BJ (cell line): ENCODE results near the gene POLE. TPM values are rescaled to one million over a fixed set of nuclear protein-coding genes. Genes with fewer than 3 reads are reported as not detected.

Experiments
- CTCF ChIA-PET: fragments of 350-600 bp; formaldehyde crosslinking; extraction: SDS; loops from one replicate; lab custom pipeline; 2021; ENCODE audit warnings: antibody characterized with exemption, inconsistent platforms; lab: Yijun Ruan, JAX
- POLR2A ChIA-PET: fragments of 300-600 bp; sonication (Branson Sonifier 250); formaldehyde crosslinking; extraction: SDS; loops from one replicate; lab custom pipeline; 2021; ENCODE audit warnings: antibody characterized with exemption; lab: Charles Lee
- DNase-seq: peaks from one replicate; pipeline ENCODE4 v3.0.0-alpha.2; 2011; ENCODE audit warnings: low read depth
- H3K27me3 ChIP-seq: 2 replicates; pipeline ENCODE4 v1.6.0; 2011; ENCODE audit warnings: low read length; ENCODE audit not compliant: control insufficient read depth, insufficient read depth
- H3K36me3 ChIP-seq: 2 replicates; pipeline ENCODE4 v1.5.1; 2011; ENCODE audit warnings: low read length; ENCODE audit not compliant: control insufficient read depth, insufficient read depth
- H3K4me3 ChIP-seq: 2 replicates; pipeline ENCODE4 v1.5.1; 2011; ENCODE audit warnings: low read depth, mild to moderate bottlenecking, control low read depth, low read length
- polyA plus RNA-seq: library from polyadenylated mRNA; depleted of rRNA; stranded (reverse); fragments of >200 nt; gene quantifications from 2 replicates; pipeline ENCODE4 v1.2.3, GENCODE V29; 2011
- TF ChIP-seq, protein P1 (sequence below): IDR thresholded peaks from 2 replicates; pipeline ENCODE4 v1.5.1; 2011; ENCODE audit warnings: low read depth, mild to moderate bottlenecking, control low read depth, inconsistent platforms, low read length, moderate library complexity; ENCODE audit not compliant: insufficient read depth

POLE gene
- polyA plus RNA-seq, 1 experiment = 17.7 TPM

DNA sequence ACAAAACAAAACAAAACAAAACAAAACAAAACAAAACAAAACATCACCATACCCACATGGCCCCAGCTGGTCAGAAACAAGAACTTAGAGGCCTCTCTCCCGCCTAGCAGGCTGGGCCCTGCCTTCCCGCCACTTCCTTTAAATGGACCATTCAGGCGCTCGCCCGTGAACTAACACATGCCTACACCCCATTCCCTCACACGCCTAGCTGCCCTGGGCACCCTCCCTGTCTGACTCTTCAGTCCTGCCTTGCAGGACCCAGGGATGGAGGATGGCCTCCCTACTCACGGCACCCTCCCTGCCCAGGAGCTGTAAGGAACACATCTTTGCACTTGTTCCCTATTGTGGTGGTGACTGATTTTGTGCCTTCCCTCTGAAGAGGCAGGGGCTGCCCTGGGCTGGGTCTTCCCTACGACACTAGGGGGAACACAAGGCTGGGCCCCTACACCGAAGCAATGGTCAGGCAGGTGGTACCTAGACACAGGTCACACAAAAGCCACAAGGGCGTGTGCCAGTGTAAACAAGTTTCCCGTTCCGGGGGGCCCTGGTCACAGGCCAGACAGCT, 47.1 kb downstream of the POLE start:
- ChIA-PET POLR2A (no interaction called here), CTCF (interaction anchor here (1.3 to 2.6 kb wide), 2 partner anchors 39 to 225 kb away, joined by 4 to 26 read pairs; no protein-coding TSS in a partner anchor)
- H3K36me3 ChIP-seq = peaks cover 22% of the 10 kb centered on the region
- TF ChIP-seq, protein P1, sequence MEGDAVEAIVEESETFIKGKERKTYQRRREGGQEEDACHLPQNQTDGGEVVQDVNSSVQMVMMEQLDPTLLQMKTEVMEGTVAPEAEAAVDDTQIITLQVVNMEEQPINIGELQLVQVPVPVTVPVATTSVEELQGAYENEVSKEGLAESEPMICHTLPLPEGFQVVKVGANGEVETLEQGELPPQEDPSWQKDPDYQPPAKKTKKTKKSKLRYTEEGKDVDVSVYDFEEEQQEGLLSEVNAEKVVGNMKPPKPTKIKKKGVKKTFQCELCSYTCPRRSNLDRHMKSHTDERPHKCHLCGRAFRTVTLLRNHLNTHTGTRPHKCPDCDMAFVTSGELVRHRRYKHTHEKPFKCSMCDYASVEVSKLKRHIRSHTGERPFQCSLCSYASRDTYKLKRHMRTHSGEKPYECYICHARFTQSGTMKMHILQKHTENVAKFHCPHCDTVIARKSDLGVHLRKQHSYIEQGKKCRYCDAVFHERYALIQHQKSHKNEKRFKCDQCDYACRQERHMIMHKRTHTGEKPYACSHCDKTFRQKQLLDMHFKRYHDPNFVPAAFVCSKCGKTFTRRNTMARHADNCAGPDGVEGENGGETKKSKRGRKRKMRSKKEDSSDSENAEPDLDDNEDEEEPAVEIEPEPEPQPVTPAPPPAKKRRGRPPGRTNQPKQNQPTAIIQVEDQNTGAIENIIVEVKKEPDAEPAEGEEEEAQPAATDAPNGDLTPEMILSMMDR = no peak
- no peaks in the 10 kb centered on the region for H3K27me3 ChIP-seq
- H3K4me3 ChIP-seq = no peak overlapping the region
- no peak for DNase-seq

DNA sequence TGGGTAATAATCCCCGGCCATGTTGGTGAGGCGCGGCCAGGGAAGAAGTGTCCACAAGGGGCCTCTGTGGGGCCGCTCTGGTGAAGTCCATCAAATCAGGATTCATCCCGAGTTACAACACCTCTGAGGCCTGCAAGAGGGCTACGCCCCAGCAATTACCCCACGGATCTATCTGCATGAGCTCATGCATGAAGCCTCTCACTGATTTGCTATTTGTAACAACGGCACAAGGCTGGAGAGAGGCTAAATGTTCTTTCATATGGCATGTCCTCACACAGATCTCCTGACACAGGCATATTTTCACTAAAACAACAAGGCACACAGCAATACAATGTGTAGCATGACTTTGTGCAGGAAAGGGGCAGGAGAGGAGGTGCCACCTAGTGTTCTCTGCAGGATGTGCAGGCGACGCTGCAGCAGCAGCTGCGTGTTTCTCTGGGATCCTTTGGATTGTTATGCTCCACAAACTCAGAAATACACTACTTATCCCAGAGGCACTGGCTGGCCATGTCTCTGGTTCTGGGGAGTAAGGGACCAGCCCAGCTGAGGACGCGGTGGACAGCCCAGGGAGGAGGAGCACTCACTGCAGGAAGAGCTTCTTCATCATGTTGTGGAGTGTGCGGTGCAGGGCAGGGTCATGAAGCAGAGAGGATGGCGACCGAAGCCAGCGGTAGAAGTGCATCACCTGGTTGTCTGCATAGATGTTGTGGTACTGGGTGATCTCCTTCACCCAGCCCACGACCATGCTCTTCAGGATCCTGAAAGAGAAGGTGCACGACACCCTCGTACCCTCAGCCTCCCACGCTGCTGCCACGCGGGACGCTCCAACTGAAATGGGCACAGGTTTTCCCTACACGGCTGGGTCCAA, 48.4 kb downstream of the POLE start:
- ChIA-PET POLR2A (no interaction called here), CTCF (interaction anchor here (0.6 to 2.6 kb wide), 27 partner anchors 8 to 499 kb away, joined by 3 to 26 read pairs (median 4); no protein-coding TSS in a partner anchor)
- TF ChIP-seq, protein P1 = peak; percentile 88
- Histone ChIP-seq H3K27me3 (no peaks in the 10 kb centered on the region), H3K36me3 (peaks cover 22% of the 10 kb centered on the region), H3K4me3 (no peak overlapping the region)
- peak; percentile 17 for DNase-seq

DNA sequence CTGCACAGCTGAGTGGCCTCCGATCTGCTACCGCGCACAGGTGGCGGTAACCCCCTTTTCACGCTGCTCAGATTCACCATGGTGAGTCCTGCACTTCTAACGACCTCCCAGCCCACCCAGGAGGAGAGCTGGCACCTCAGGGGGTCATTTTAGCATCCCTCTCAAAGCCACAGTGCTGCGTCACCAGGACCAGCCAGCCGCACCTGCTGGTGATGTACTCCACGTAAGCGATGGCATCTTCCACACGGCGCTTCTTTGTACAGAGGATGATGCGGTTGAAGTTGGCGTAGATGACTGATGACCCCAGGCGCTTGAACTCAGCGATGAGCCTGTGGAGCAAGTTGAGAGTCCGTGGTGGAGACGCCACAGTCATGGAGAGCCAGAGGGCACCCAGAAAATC, 49.3 kb downstream of the POLE start:
- Histone ChIP-seq H3K4me3 (no peak overlapping the region), H3K27me3 (no peaks in the 10 kb centered on the region), H3K36me3 (peaks cover 20% of the 10 kb centered on the region)
- POLR2A ChIA-PET = no interaction called here
- CTCF ChIA-PET = interaction anchor here (1.3 to 2.6 kb wide), 9 partner anchors 11 to 223 kb away, joined by 3 to 26 read pairs (median 7); no protein-coding TSS in a partner anchor
- no peak for DNase-seq
- TF ChIP-seq, protein P1 = no peak

DNA sequence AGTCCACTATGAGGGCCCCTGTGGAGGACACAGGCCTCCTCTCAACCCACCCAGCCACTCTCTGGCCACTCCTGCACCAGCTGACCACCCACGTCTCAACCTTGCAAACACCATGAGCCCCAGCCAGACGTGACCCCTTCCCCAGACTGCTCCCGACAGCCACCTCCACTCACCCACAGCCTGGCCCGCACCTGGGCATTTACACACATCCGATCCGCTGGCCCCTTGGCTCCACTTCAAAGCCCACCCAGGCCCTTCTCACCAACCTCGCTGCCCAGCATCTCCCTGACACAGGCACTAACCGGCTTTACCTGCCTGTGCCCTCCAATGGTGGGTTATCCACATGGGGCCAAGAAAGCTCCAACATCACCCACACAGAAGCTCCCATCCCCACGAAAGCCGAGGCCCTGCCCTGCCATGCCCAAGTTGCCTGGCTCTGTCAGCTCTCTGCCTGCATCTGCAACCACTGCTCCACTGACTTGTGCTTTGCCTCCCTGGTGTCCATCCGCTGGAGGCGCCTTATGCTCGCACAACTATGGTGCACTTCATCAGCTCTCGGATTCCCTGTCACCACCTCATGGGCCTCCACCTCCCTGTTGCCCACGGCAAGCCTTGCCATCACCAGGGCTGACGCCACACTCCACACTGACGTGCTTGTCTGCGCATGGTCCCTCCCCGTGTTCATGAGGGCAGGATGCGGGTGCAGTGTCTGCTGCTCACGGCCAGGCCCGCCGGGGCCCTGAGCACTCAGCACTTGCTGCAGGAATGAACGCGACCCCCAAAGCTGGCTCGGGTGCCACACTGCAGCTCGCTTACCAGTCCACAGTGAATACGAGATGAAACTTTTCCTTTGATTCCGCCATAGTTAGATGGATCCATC, 51.8 kb downstream of the POLE start:
- Histone ChIP-seq H3K27me3 (no peaks in the 10 kb centered on the region), H3K4me3 (no peak overlapping the region), H3K36me3 (peaks cover 13% of the 10 kb centered on the region)
- DNase-seq = no peak
- ChIA-PET CTCF (interaction anchor here (0.6 to 2.3 kb wide), 2 partner anchors 9 to 220 kb away, joined by 4 to 8 read pairs; no protein-coding TSS in a partner anchor), POLR2A (no interaction called here)
- TF ChIP-seq, protein P1 = no peak
